Caco-2 (cell line): Measurements from ENCODE around the gene NLGN4X. TPM values are rescaled to one million over a fixed set of nuclear protein-coding genes. Genes with fewer than 3 reads are reported as not detected.

Source experiments
- BruUV-seq: library from RNA; stranded (reverse); fragments of 400-500 nt; replicated peaks from 2 replicates; lab custom pipeline; 2021; lab: Mats Ljungman, UMichigan
- CTCF ChIA-PET: fragments of 300-600 bp; sonication (Branson Sonifier 250); formaldehyde crosslinking; loops from one replicate; lab custom pipeline; 2022; ENCODE audit warnings: antibody characterized with exemption; lab: Charles Lee
- POLR2A ChIA-PET: fragments of 300-600 bp; sonication (Branson Sonifier 250); formaldehyde crosslinking; loops from one replicate; lab custom pipeline; 2022; ENCODE audit warnings: antibody characterized with exemption; lab: Charles Lee
- DNase-seq, 2 experiments: peaks; one replicate each; pipeline versions ENCODE4 v3.0.0 to v3.0.0-alpha.2; 2020 to 2022
- H3K27me3 ChIP-seq: replicated peaks from 2 replicates; pipeline ENCODE4 v1.6.0; 2011; ENCODE audit warnings: low read length; ENCODE audit not compliant: control insufficient read depth, insufficient read depth
- H3K36me3 ChIP-seq: 2 replicates; pipeline ENCODE4 v1.5.1; 2011; ENCODE audit warnings: low read length; ENCODE audit not compliant: control insufficient read depth, insufficient read depth
- H3K4me1 ChIP-seq: fragments of 250-450 bp; sonication (Bioruptor Pico); 2 replicates; pipeline ENCODE4 v1.5.1; 2020; ENCODE audit warnings: mild to moderate bottlenecking
- H3K4me3 ChIP-seq: 2 replicates; pipeline ENCODE4 v1.5.1; 2011; ENCODE audit warnings: low read depth, mild to moderate bottlenecking, control low read depth, low read length
- H3K9me3 ChIP-seq: fragments of 250-450 bp; sonication (Bioruptor Pico); 2 replicates; pipeline ENCODE4 v1.5.1; 2020; ENCODE audit warnings: mild to moderate bottlenecking, moderate library complexity
- H3K27ac Mint-ChIP-seq: one replicate; pipeline ENCODE4 v1.8.0; 2022; ENCODE audit warnings: mixed read lengths; ENCODE audit not compliant: unreplicated experiment
- H3K27me3 Mint-ChIP-seq: one replicate; pipeline ENCODE4 v1.8.0; 2022; ENCODE audit warnings: mixed read lengths; ENCODE audit not compliant: insufficient read depth, unreplicated experiment
- H3K36me3 Mint-ChIP-seq: one replicate; pipeline ENCODE4 v1.8.0; 2022; ENCODE audit warnings: mild to moderate bottlenecking, mixed read lengths; ENCODE audit not compliant: insufficient read depth, unreplicated experiment
- H3K4me1 Mint-ChIP-seq: one replicate; pipeline ENCODE4 v1.8.0; 2022; ENCODE audit warnings: low read depth, mixed read lengths; ENCODE audit not compliant: unreplicated experiment
- H3K4me3 Mint-ChIP-seq: one replicate; pipeline ENCODE4 v1.8.0; 2022; ENCODE audit warnings: mild to moderate bottlenecking, moderate library complexity, mixed read lengths; ENCODE audit not compliant: unreplicated experiment
- H3K9me3 Mint-ChIP-seq: one replicate; pipeline ENCODE4 v1.8.0; 2022; ENCODE audit warnings: mixed read lengths; ENCODE audit not compliant: unreplicated experiment
- CTCF ChIP-seq, 2 experiments: fragments of 200-600 bp in 1 of 2; IDR thresholded peaks; 1 replicate in 1 of 2; 2 replicates in 1 of 2; pipeline versions ENCODE4 v1.5.1 to v1.8.0; 2011 to 2022; ENCODE audit warnings: antibody characterized with exemption in 1 of 2, control low read depth in 1 of 2, inconsistent platforms in 1 of 2, low read depth in 1 of 2, low read length in 1 of 2, mild to moderate bottlenecking in 1 of 2, moderate library complexity in 1 of 2; ENCODE audit not compliant: insufficient read depth in 1 of 2, severe bottlenecking in 1 of 2, unreplicated experiment in 1 of 2
- intact Hi-C: fragments of 100-400 bp; cut with micrococcal nuclease; formaldehyde crosslinking; loops from one replicate; pipeline ENCODE4 v1.10.0; 2022; ENCODE audit not compliant: unreplicated experiment
- total RNA-seq: library from RNA; stranded (reverse); gene quantifications from 2 replicates; pipeline ENCODE4 v1.2.3, GENCODE V29; 2022

The NLGN4X gene
- total RNA-seq, 1 experiment from 2014 or later: not detected

- Mint-ChIP-seq H3K27ac (no peak overlapping the region), H3K4me3 (no peak overlapping the region), H3K36me3 (no peaks in the 10 kb centered on the region), H3K9me3 (no peaks in the 10 kb centered on the region), H3K4me1 (no peaks in the 10 kb centered on the region), H3K27me3 (peaks cover 8% of the 10 kb centered on the region)
- intact Hi-C loops: no loop called here
- Histone ChIP-seq H3K4me1 (no peaks in the 10 kb centered on the region), H3K36me3 (no peaks in the 10 kb centered on the region), H3K4me3 (no peak overlapping the region), H3K9me3 (no peaks in the 10 kb centered on the region), H3K27me3 (no peaks in the 10 kb centered on the region)
- ChIA-PET CTCF (no interaction called here), POLR2A (no interaction called here)
- no TSS peak for BruUV-seq
- no peak for DNase-seq
- TF ChIP-seq CTCF (IDR thresholded peaks at IDR 0.05; ENCODE audit: insufficient read depth in 1 of 2, low read depth in 1 of 2, low read length in 1 of 2, severe bottlenecking in 1 of 2, unreplicated experiment in 1 of 2): no peak
Observed at GRCh38 chrX:6074532-6074931, 154.1 kb downstream of the NLGN4X start.

GRCh38 chrX:6071731-6072130, 156.9 kb downstream of the NLGN4X start:
- ChIA-PET POLR2A (no interaction called here), CTCF (no interaction called here)
- BruUV-seq: no TSS peak
- no peak overlapping the region for H3K4me3 ChIP-seq
- no peaks in the 10 kb centered on the region for H3K4me1 ChIP-seq
- Mint-ChIP-seq H3K27ac (no peak overlapping the region), H3K36me3 (no peaks in the 10 kb centered on the region), H3K4me1 (no peaks in the 10 kb centered on the region), H3K4me3 (no peak overlapping the region), H3K27me3 (peaks cover 7% of the 10 kb centered on the region), H3K9me3 (no peaks in the 10 kb centered on the region)
- no peak for DNase-seq
- H3K9me3 ChIP-seq: no peaks in the 10 kb centered on the region
- TF ChIP-seq CTCF (IDR thresholded peaks at IDR 0.05; ENCODE audit: insufficient read depth in 1 of 2, low read depth in 1 of 2, low read length in 1 of 2, severe bottlenecking in 1 of 2, unreplicated experiment in 1 of 2): no peak
- intact Hi-C loops: no loop called here
- no peaks in the 10 kb centered on the region for H3K36me3 ChIP-seq
- no peaks in the 10 kb centered on the region for H3K27me3 ChIP-seq

- no peaks in the 10 kb centered on the region for H3K9me3 ChIP-seq
- Mint-ChIP-seq H3K27ac (no peak overlapping the region), H3K27me3 (peaks cover 5% of the 10 kb centered on the region), H3K9me3 (no peaks in the 10 kb centered on the region), H3K4me3 (no peak overlapping the region), H3K4me1 (no peaks in the 10 kb centered on the region), H3K36me3 (no peaks in the 10 kb centered on the region)
- ChIA-PET CTCF (no interaction called here), POLR2A (no interaction called here)
- DNase-seq: no peak
- no peak overlapping the region for H3K4me3 ChIP-seq
- intact Hi-C loops: no loop called here
- H3K4me1 ChIP-seq: no peaks in the 10 kb centered on the region
- BruUV-seq: no TSS peak
- H3K27me3 ChIP-seq: no peaks in the 10 kb centered on the region
- H3K36me3 ChIP-seq: no peaks in the 10 kb centered on the region
- TF ChIP-seq CTCF (IDR thresholded peaks at IDR 0.05; ENCODE audit: insufficient read depth in 1 of 2, low read depth in 1 of 2, low read length in 1 of 2, severe bottlenecking in 1 of 2, unreplicated experiment in 1 of 2): no peak
Observed at GRCh38 chrX:6067600-6067999, 161.1 kb downstream of the NLGN4X start.
